ENCODE data around the gene BIRC7. TPM values are rescaled to one million over a fixed set of nuclear protein-coding genes. Genes with fewer than 3 reads are reported as not detected.

Gene BIRC7
- polyA plus RNA-seq, 3 donors: 0.21 TPM; not detected in 2

- Histone ChIP-seq H3K9ac (ENCODE audit: insufficient read depth, low read length, poor library complexity, severe bottlenecking) (no peak overlapping the region), H3K27me3 (ENCODE audit: control insufficient read depth in 2 of 2, insufficient read depth in 2 of 2, low read length in 2 of 2) (no peaks in the 10 kb centered on the region), H3K9me3 (replicated peaks in 1 of 2; ENCODE audit: control insufficient read depth in 1 of 2, insufficient read depth in 1 of 2, low read length in 2 of 2) (no peaks in the 10 kb centered on the region), H3K27ac (ENCODE audit: low read depth in 1 of 2, low read length in 2 of 2) (no peak overlapping the region), H3K36me3 (replicated peaks in 1 of 2; ENCODE audit: control insufficient read depth in 1 of 2, insufficient read depth in 2 of 2, low read length in 2 of 2) (peaks cover 70 to 100% of the 10 kb centered on the region in 2 donors), H4K20me1 (ENCODE audit: insufficient read depth, low read length) (peaks cover 100% of the 10 kb centered on the region), H3K4me2 (replicated peaks; ENCODE audit: extremely low read depth, low read length, poor library complexity, severe bottlenecking) (no peak overlapping the region), H3K79me2 (ENCODE audit: insufficient read depth, low read length) (peaks cover 78% of the 10 kb centered on the region), H3K4me3 (replicated peaks in 1 of 3; ENCODE audit: low read depth in 2 of 3, low read length in 3 of 3) (no peak overlapping the region), H2AFZ (ENCODE audit: insufficient read depth, low read depth, low read length, poor library complexity, severe bottlenecking) (no peak overlapping the region), H3K4me1 (ENCODE audit: control insufficient read depth in 1 of 2, insufficient read depth in 2 of 2, low read length in 2 of 2) (no peaks in the 10 kb centered on the region)
- H3K4me3 Mint-ChIP-seq: no peak overlapping the region
- H3K27me3 Mint-ChIP-seq (ENCODE audit: low read depth in 3 of 3): peaks cover 0 to 2% (median 0%) of the 10 kb centered on the region in 3 donors
- WGBS (ENCODE audit: insufficient coverage): over 99% methylated on average over 29 of the region's 29 CpGs
- no peaks in the 10 kb centered on the region for H3K4me1 Mint-ChIP-seq
- intact Hi-C loops (cut with micrococcal nuclease): no loop called here
- peaks cover 70 to 98% of the 10 kb centered on the region in 2 donors for H3K36me3 Mint-ChIP-seq
- TF ChIP-seq, protein P1, sequence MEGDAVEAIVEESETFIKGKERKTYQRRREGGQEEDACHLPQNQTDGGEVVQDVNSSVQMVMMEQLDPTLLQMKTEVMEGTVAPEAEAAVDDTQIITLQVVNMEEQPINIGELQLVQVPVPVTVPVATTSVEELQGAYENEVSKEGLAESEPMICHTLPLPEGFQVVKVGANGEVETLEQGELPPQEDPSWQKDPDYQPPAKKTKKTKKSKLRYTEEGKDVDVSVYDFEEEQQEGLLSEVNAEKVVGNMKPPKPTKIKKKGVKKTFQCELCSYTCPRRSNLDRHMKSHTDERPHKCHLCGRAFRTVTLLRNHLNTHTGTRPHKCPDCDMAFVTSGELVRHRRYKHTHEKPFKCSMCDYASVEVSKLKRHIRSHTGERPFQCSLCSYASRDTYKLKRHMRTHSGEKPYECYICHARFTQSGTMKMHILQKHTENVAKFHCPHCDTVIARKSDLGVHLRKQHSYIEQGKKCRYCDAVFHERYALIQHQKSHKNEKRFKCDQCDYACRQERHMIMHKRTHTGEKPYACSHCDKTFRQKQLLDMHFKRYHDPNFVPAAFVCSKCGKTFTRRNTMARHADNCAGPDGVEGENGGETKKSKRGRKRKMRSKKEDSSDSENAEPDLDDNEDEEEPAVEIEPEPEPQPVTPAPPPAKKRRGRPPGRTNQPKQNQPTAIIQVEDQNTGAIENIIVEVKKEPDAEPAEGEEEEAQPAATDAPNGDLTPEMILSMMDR (IDR thresholded peaks at IDR 0.05): no peak
- H3K27ac Mint-ChIP-seq: peak overlapping the region in 1 of 7 donors; percentile 76
- no peak for DNase-seq
- no peaks in the 10 kb centered on the region for H3K9me3 Mint-ChIP-seq
Measured at GRCh38 chr20:63202811-63203526, 32.7 kb upstream of the BIRC7 start.

DNA sequence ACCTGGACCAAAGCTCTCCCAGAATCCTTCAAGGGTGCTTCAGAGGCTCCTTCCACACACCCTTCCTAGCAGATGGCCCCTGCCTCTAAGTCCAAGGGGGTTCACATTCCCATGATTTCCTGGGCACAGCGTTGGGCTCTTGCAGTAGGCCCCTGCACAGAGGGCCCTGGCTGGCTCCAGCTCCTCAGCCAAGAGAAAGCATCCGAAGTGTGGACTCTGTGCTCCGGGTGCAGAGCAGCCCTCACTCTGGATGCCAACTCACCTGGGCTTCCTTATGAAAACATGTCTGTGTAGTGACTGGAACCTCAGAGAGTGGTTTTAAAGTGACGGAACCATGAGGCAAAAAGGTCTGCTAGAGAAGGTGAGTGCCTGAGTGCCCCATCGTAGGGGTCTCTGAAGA is 31.3 kb upstream of the BIRC7 start:
- Mint-ChIP-seq H3K36me3 (peaks cover 74 to 98% of the 10 kb centered on the region in 2 donors), H3K4me3 (no peak overlapping the region), H3K27ac (peak overlapping the region in 1 of 7 donors; percentile 38), H3K4me1 (no peaks in the 10 kb centered on the region), H3K9me3 (no peaks in the 10 kb centered on the region), H3K27me3 (ENCODE audit: low read depth in 3 of 3) (peaks cover 0 to 2% (median 0%) of the 10 kb centered on the region in 3 donors)
- WGBS (ENCODE audit: insufficient coverage): 96% methylated on average over 5 of the region's 5 CpGs
- H3K4me1 ChIP-seq (ENCODE audit: control insufficient read depth in 1 of 2, insufficient read depth in 2 of 2, low read length in 2 of 2): no peaks in the 10 kb centered on the region
- H3K4me3 ChIP-seq (replicated peaks in 1 of 3; ENCODE audit: low read depth in 2 of 3, low read length in 3 of 3): no peak overlapping the region
- H4K20me1 ChIP-seq (ENCODE audit: insufficient read depth, low read length): peaks cover 100% of the 10 kb centered on the region
- intact Hi-C loops (cut with micrococcal nuclease): no loop called here
- H3K36me3 ChIP-seq (replicated peaks in 1 of 2; ENCODE audit: control insufficient read depth in 1 of 2, insufficient read depth in 2 of 2, low read length in 2 of 2): peaks cover 73 to 100% of the 10 kb centered on the region in 2 donors
- H3K27me3 ChIP-seq (ENCODE audit: control insufficient read depth in 2 of 2, insufficient read depth in 2 of 2, low read length in 2 of 2): no peaks in the 10 kb centered on the region
- H3K4me2 ChIP-seq (replicated peaks; ENCODE audit: extremely low read depth, low read length, poor library complexity, severe bottlenecking): no peak overlapping the region
- TF ChIP-seq, protein P1 (IDR thresholded peaks at IDR 0.05): no peak
- H3K9me3 ChIP-seq (replicated peaks in 1 of 2; ENCODE audit: control insufficient read depth in 1 of 2, insufficient read depth in 1 of 2, low read length in 2 of 2): no peaks in the 10 kb centered on the region
- no peak for DNase-seq
- no peak overlapping the region for H3K27ac ChIP-seq (ENCODE audit: low read depth in 1 of 2, low read length in 2 of 2)
- no peak overlapping the region for H2AFZ ChIP-seq (ENCODE audit: insufficient read depth, low read depth, low read length, poor library complexity, severe bottlenecking)
- peaks cover 78% of the 10 kb centered on the region for H3K79me2 ChIP-seq (ENCODE audit: insufficient read depth, low read length)
- no peak overlapping the region for H3K9ac ChIP-seq (ENCODE audit: insufficient read depth, low read length, poor library complexity, severe bottlenecking)

Measured in CD14-positive monocyte (primary cell).